ENCODE results near the gene ATP5PD.
"Not testable (repeated sequence)": the region's sequence is repeated elsewhere in the genome, so short reads cannot be mapped to it uniquely, and the experiment has no call there.

The ATP5PD gene

GRCh38 chr17:75077496-75078283, 30.9 kb upstream of the ATP5PD start:
- peak; percentile 50 for DNase-seq (ENCODE audit: low spot score)

GRCh38 chr17:75077072-75077495, 30.3 kb upstream of the ATP5PD start:
- no peak for DNase-seq (ENCODE audit: low spot score)

- DNase-seq (ENCODE audit: low spot score) = no peak
These were observed 29.0 kb upstream of the ATP5PD start for GRCh38 chr17:75075597-75076336.

- DNase-seq (ENCODE audit: low spot score) = no peak
These were observed 27.8 kb upstream of the ATP5PD start for GRCh38 chr17:75074532-75074931.

GRCh38 chr17:75073618-75074047, 26.9 kb upstream of the ATP5PD start:
- no peak for DNase-seq (ENCODE audit: low spot score)

GRCh38 chr17:75072909-75073308, 26.1 kb upstream of the ATP5PD start:
- not testable (repeated sequence) for DNase-seq (ENCODE audit: low spot score)

- DNase-seq (ENCODE audit: low spot score) = not testable (repeated sequence)
These were observed 24.9 kb upstream of the ATP5PD start for GRCh38 chr17:75071478-75072271.

GRCh38 chr17:75069783-75070182, 23.0 kb upstream of the ATP5PD start:
- no peak for DNase-seq (ENCODE audit: low spot score)

- DNase-seq (ENCODE audit: low spot score) = no peak
These were observed 22.0 kb upstream of the ATP5PD start for GRCh38 chr17:75068750-75069149.

GRCh38 chr17:75067856-75068255, 21.1 kb upstream of the ATP5PD start:
- peak; percentile 33 for DNase-seq (ENCODE audit: low spot score)

- no peak for DNase-seq (ENCODE audit: low spot score)
These were observed 18.9 kb upstream of the ATP5PD start for GRCh38 chr17:75065562-75066151.

- DNase-seq (ENCODE audit: low spot score) = no peak
These were observed 18.2 kb upstream of the ATP5PD start for GRCh38 chr17:75064867-75065561.

GRCh38 chr17:75064460-75064859, 17.7 kb upstream of the ATP5PD start:
- no peak for DNase-seq (ENCODE audit: low spot score)

- no peak for DNase-seq (ENCODE audit: low spot score)
These were observed 17.3 kb upstream of the ATP5PD start for GRCh38 chr17:75064040-75064439.

GRCh38 chr17:75063626-75064025, 16.9 kb upstream of the ATP5PD start:
- DNase-seq (ENCODE audit: low spot score) = no peak

- DNase-seq (ENCODE audit: low spot score) = no peak
These were observed 16.4 kb upstream of the ATP5PD start for GRCh38 chr17:75063201-75063600.

- DNase-seq (ENCODE audit: low spot score) = no peak
These were observed 14.8 kb upstream of the ATP5PD start for GRCh38 chr17:75061618-75062017.

GRCh38 chr17:75061055-75061438, 14.3 kb upstream of the ATP5PD start:
- DNase-seq (ENCODE audit: low spot score) = no peak

- no peak for DNase-seq (ENCODE audit: low spot score)
These were observed 13.8 kb upstream of the ATP5PD start for GRCh38 chr17:75060434-75061054.

GRCh38 chr17:75059369-75060345, 12.9 kb upstream of the ATP5PD start:
- no peak for DNase-seq (ENCODE audit: low spot score)

All from CD4-positive, alpha-beta T cell treated with Interleukin-2 at 100 ng/mL for 4 hours (primary cell).